Lower leg skin (tissue), 3 donors: ENCODE results near the gene PASK.

Experiments used
- POLR2A ChIP-seq, 2 donors: fragments of 450-650 bp; IDR thresholded peaks; one replicate each; pipeline ENCODE4 v1.6.1; 2016 to 2017; ENCODE audit warnings: antibody characterized with exemption in 2 of 2, mild to moderate bottlenecking in 1 of 2, moderate library complexity in 1 of 2
- TF ChIP-seq, protein P1 (sequence below), 3 donors: fragments of 450-650 bp; IDR thresholded peaks; one replicate each; pipeline ENCODE4 v1.5.1; 2016; ENCODE audit warnings: antibody characterized with exemption in 3 of 3, mild to moderate bottlenecking in 3 of 3, moderate library complexity in 2 of 3

DNA sequence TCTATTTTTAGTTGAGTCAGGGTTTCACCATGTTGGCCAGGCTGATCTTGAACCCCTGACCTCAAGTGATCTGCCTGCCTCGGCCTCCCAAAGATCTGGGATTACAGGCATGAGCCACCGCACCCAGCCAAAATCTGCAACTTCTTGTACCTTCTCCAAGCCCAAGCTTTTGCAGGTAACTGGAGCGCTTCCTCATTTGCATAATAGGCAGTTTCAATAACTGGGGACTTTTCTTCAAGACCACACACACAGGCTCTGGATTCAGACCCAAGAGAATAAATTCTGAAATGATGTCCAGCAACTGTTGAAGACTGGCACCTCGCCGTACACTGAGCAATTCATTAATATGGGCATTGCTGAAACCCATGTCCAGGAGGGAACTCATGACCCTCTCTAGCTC is 50.0 kb downstream of the PASK start:
- TF ChIP-seq POLR2A (IDR thresholded peaks at IDR 0.05) = no peak
- TF ChIP-seq, protein P1, sequence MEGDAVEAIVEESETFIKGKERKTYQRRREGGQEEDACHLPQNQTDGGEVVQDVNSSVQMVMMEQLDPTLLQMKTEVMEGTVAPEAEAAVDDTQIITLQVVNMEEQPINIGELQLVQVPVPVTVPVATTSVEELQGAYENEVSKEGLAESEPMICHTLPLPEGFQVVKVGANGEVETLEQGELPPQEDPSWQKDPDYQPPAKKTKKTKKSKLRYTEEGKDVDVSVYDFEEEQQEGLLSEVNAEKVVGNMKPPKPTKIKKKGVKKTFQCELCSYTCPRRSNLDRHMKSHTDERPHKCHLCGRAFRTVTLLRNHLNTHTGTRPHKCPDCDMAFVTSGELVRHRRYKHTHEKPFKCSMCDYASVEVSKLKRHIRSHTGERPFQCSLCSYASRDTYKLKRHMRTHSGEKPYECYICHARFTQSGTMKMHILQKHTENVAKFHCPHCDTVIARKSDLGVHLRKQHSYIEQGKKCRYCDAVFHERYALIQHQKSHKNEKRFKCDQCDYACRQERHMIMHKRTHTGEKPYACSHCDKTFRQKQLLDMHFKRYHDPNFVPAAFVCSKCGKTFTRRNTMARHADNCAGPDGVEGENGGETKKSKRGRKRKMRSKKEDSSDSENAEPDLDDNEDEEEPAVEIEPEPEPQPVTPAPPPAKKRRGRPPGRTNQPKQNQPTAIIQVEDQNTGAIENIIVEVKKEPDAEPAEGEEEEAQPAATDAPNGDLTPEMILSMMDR (IDR thresholded peaks at IDR 0.05) = no peak
